Renal pelvis (tissue), 4 donors: ENCODE results near the gene LGMN. TPM values are rescaled to one million over a fixed set of nuclear protein-coding genes. Genes with fewer than 3 reads are reported as not detected.
"Not testable (repeated sequence)": the region's sequence is repeated elsewhere in the genome, so short reads cannot be mapped to it uniquely, and the experiment has no call there.

Experiments used
- DNase-seq: peaks from one replicate; pipeline ENCODE4 v3.0.0-alpha.2; 2013
- polyA plus RNA-seq, 3 donors: library from polyadenylated mRNA; unstranded; fragments of 120-200 nt; gene quantifications; one replicate each; pipeline ENCODE4 v1.2.1, GENCODE V29; 2013; ENCODE audit not compliant: insufficient read length in 3 of 3

Gene LGMN
- polyA plus RNA-seq, 3 donors: 130 to 138 (median 137) TPM

GRCh38 chr14:92702441-92702918, 45.9 kb downstream of the LGMN start:
- DNase-seq: no peak

DNA sequence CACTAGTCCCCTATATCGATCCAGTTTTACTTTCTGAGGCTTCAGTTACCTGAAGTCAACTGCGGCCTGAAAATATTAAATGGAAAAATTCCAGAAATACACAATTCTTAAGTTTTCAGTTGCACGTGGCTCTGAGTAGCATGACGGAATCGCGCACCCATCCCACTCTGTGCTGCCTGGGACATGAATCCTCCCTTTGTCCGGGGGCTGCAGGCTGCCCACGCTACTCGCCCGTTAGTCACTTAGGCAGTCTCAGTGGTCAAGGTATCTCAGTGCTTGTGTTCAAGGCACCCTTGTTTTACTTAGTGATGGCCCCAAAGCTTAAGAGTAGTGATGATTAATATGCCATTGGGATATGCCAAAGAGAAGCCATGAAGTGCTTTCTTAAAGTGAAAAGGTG, 46.6 kb downstream of the LGMN start:
- no peak for DNase-seq

GRCh38 chr14:92698393-92698792, 50.0 kb downstream of the LGMN start:
- DNase-seq: no peak

GRCh38 chr14:92696366-92696765, 52.1 kb downstream of the LGMN start:
- no peak for DNase-seq

GRCh38 chr14:92695562-92695961, 52.9 kb downstream of the LGMN start:
- no peak for DNase-seq

- DNase-seq: no peak
Measured at GRCh38 chr14:92694807-92695206, 53.6 kb downstream of the LGMN start.

DNA sequence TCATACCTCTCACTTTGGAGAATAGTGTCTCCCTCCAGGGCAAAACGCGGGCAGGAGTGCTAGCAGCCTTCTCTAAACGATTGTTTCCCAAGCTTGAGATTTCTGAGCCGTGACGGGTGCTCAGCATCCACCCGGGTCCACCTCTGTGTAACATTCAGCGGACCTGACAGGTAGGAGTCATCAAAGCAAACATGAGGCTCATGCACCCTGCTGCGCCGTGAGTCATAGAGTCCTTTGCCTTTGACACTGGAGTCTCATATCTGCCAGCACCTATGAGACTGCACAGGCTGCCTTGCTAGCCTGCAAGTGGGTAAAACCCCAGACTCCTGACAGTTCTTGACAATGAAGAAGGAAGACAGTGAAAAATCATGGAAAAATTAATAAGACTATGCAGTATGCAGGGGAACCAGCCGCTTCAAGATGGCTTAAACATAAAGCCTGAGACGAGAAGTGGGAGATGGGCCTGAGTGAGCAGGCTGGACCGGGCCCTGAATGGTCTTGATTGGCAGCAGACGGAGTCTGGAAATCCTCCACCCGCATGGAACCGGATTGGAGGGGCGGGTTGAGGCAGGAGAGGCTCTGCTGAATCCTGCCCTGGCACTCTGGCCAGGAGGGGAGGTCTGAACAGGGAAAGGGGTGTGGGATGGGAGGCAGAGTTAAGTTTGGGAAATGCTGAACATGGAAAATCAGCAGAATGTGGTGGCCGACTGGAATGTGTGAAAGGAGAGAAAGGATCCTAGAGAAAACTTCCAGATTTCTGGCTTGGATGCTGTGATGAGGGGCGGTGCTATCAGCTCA, 54.2 kb downstream of the LGMN start:
- DNase-seq: no peak

- DNase-seq: no peak
Measured at GRCh38 chr14:92692822-92693226, 55.6 kb downstream of the LGMN start.

DNA sequence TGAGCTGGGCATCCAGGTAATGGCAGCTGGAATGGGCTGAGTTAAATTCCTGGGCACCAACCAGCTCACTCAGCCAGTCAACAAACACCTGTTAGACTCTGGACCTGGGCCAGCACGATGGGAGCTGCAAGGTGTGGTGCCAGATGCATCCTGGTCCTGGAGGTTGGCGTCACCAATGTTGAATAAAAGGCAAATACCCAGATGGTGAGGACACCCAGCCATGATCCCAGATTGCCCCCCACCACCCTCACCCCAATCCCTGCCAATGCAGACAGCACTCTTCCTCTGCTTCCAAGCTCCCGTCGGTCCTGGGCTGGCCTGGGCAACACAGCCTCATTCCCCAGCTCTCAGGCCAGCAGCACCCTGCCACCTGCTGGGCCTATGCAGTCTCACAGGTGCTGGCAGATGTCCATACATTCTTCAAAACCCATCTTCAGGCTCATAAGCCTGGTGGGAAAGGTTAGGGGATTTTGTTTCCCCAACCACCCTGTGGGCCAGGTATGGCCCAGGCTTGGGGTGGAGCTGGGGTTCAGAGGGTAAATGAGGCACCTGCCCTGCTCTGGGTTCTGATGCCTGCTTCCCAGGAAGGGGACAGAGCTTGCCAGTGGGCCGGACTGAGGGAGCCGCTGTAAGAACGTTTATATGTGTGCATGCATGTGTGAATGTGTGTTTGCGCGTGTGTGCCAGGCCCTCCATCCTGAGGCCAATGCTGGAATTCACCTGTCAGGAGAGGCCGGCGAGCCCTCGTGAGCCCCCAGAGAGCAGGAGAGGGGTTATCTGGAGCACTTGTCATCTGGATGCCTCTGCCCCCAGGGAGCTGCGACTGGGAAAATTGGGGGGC, 58.0 kb downstream of the LGMN start:
- no peak for DNase-seq

DNA sequence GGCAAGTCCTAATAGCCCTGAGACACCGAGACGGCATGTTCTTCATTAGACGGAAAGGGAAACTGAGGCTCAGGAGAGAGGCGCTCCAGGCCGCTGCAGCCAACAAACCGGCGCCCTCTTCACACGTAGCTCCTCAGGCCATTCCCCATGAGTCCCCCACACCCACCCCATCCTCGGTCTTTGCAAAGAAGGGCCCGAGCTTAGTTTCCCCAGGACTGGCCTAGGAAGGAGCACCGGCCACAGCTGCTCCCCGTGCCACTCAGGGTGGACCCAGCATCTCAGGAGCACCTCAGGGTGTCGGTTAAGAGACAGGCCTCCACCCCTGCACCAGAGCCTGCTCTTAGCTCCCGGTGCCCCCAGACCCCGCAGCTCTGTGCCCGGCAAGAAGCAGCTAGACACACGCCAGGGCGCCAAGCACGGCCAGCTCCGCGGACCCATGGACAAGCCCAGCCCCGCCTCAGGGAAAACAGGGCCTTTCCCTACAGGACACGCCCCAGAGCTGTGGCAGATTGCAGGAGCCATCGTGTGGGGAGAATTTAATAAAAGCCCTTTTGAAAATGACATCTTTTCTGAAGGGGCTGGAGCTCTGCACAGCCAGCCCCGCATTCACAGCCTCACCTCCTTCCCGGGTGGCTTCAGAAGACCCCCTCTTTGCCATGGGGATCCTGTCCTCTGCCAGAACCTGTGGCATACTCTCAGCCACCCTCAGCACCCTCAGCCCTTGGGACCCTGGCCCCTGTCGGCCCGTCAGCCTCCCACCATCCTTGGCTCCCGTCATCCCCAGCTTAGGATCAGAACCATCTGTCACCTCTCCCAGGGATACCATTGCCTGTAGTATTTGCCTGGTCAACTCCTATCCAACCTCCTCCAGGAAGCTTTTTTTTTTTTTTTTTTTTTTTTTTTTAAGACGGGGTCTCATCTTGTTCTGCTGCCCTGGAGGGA, 59.7 kb downstream of the LGMN start:
- no peak for DNase-seq

- DNase-seq: no peak
Measured at GRCh38 chr14:92687681-92688433, 60.6 kb downstream of the LGMN start.

DNA sequence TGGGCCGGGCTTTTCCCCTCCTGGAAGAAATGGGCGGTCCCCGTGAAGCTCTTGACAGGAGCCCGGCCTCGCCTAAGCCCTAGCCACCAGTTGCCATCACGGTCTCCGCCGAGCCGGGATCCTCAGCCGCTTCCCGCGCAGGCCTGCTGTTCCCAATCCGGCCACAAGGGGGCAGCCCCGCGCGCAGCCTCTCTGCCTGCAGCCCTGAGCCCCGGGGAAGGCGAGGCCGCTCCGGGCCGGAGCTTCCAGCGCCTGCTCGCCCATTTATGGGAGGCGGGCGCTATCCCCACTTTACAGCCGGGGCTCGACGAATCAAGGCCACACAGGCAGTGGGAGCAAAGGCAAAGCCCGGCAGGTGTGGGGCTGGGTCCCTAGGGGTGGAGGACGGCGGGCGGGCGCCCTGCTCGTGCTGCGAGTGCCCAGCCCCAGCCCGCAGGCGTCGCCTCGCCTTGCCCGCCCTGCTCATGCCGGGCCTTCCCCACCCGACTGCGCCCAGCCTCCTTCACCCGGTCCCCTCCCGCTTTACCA, 61.5 kb downstream of the LGMN start:
- DNase-seq: peak; percentile 41

- no peak for DNase-seq
Measured at GRCh38 chr14:92686411-92686899, 62.0 kb downstream of the LGMN start.

GRCh38 chr14:92685784-92686355, 62.6 kb downstream of the LGMN start:
- DNase-seq: no peak

DNA sequence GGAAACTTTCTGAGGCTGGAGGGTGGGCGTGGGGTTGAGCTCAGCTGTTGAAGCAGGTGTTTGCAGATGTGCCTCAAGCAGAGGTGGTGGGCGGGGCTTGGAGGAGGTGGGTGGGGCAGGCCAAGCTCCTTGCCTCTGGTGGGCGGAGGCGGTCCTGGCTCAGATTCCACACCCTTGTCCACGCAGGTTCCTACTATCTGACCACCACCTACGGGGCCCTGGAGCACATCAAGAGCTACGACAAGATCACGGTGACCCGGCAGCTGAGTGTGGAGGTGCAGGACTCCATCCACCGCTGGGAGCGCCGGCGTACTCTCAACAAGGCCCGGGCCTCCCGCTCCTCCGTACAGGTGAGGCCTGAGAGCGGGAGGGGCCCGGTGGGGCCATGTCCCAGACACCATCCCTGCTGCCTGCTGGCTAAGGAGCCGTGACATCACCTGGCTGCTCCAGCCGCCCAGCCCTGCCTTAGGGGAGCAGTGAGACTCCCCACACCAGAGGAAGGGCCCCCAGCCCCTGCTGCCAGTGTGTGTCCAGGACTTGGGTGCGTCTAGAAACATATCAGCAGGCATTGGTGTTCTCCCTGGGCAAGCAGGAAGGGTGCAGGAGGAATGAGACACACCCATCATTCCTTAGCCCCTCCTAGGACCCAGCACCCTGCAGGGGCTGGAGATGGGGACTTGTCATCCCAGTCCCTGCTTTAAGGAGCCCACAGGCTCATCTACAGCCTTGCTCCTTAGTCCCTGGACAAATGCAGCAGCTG, 63.4 kb downstream of the LGMN start:
- DNase-seq: no peak

DNA sequence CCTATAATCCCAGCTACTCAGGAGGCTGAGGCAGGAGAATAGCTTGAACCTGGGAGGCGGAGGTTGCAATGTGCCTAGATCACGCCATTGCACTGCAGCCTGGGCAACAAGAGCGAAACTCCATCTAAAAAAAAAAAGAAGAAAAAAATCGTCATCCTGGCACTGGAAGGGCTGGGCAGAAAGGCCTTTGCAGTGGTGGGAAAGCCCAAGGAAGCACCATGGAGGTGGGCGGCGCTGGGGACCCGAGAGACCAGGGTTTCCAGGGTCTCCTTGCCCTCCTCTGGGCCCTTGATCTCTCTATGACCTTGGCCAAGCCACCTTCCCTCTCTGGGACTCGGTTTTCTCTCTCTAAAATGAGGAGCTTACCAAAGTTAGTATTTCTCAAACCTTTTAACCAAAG, 65.4 kb downstream of the LGMN start:
- no peak for DNase-seq

DNA sequence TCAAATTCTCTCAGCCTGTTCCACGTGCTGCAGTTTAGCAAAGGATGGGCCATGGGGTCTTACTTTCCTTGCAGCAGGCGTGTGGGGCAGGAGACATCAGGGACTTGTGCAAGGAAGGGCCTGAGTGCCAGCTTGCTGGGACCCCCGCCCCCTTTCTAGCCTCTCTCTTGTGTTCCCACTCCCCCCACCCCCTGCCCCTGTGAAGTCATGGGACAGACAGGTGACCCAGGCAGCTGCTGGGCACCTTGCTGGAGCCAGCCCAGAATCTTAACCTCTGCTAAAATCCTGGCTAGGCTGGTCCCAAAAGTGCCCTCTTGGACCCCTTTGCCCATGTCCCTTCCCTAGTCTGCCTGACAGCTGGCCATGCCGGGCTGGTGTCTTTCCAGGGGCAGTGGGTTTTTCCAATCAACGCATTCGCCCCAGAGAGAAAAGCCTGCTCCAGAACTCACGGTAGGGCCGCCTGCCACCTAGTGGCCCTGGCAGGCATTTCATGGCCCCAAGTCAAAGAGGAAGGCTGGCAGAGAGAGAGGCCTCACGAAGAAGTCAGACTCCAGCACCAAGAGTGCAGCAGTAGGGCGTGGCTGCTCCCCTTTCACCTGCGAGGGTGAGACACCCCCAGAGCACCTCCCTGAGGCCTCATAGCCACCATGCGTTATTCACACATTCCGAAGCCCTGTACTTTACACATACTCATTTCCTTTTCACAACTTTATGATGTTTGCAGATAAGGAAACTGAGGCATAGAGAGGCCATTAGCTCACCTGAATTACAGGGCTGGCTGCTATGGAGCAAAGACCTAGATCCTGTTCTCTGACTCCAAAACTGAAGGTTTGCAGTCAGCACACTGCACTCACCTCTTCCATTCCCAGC, 67.4 kb downstream of the LGMN start:
- peak; percentile 54 for DNase-seq

DNA sequence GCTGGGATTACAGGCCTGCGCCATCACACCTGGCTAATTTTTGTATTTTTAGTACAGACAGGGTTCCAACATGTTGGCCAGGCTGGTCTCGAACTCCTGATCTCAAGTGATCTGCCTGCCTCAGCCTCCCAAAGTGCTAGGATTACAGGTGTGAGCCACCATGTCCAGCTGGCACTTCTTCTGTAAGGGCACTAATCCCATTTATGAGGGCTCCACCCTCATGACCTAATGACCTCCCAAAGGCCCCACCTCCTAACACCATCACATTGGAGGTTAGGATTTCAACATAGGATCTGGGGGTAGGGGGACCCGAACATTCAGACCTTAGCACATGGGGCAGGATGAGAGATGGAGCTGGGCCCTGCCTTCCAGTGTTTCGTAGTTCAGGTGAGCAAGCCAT, 68.1 kb downstream of the LGMN start:
- DNase-seq: not testable (repeated sequence)
